Measurements from ENCODE around the gene TIMP2. TPM values are rescaled to one million over a fixed set of nuclear protein-coding genes. Genes with fewer than 3 reads are reported as not detected.

The TIMP2 gene
- polyA plus RNA-seq, 2 of the 4 experiments (the other 2 are of a cell fraction) = 68.1 to 166 TPM

DNA sequence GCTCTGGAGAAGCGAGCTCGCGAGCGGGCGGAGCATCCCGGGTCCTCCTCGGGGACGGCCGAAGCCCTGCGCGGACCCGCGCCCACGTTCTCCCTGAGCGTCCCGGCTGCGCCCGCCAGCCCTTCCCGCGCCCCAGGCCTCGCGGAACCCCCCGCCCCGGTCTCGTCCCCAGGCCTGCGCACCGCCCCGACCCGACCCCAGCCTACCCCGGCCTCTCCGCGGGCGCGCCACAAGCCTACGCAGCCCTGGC is 84.7 kb downstream of the TIMP2 start:
- Histone ChIP-seq H3K4me1 (peaks cover 24% of the 10 kb centered on the region), H3K4me2 (peak overlapping the region; percentile 96), H3K27ac (peak overlapping the region; percentile 92 to 94), H3K4me3 (peak overlapping the region; percentile 99), H3K9me3 (no peaks in the 10 kb centered on the region)
- FAIRE-seq (no peak), DNase-seq (ENCODE audit: low read depth in 1 of 2, low spot score in 1 of 2) (no peak), ATAC-seq (no peak; a peak in 1 of 6 replicates)
- POLR2A ChIA-PET = interaction anchor here (0.6 to 1.2 kb wide), 5 partner anchors 26 to 448 kb away, joined by 3 to 4 read pairs (median 3); partner anchors contain the start of gene CANT1
- TF ChIP-seq NPAS2 (CRISPR knock-in tag; IDR thresholded peaks at IDR 0.05; ENCODE audit: borderline replicate concordance) (peak; percentile 37; the same call in 1 of the 2 replicates), RARB (CRISPR knock-in tag; IDR thresholded peaks at IDR 0.05) (no peak), ZNF302 (CRISPR knock-in tag; IDR thresholded peaks at IDR 0.05) (no peak), PHF8 (IDR thresholded peaks at IDR 0.05; ENCODE audit: borderline replicate concordance, low read depth) (peak; percentile 73; the same call in 1 of the 2 replicates), MAFK (IDR thresholded peaks at IDR 0.05; ENCODE audit: partially characterized antibody) (no peak), ZFP36 (IDR thresholded peaks at IDR 0.05; ENCODE audit: borderline replicate concordance, partially characterized antibody) (no peak), MYC (IDR thresholded peaks at IDR 0.05; ENCODE audit: borderline replicate concordance, low read length) (no peak), NFE2L2 (conservative IDR thresholded peaks at IDR 0.05; ENCODE audit: low read length) (no peak; the same call in 1 of the 2 replicates), RCOR1 (IDR thresholded peaks at IDR 0.05; ENCODE audit: low read depth, low read length) (no peak), POLR2A (IDR thresholded peaks at IDR 0.05; ENCODE audit: low read length) (peak; percentile 39), HDAC2 (IDR thresholded peaks at IDR 0.05) (no peak), JUN (IDR thresholded peaks at IDR 0.05) (no peak), FOXS1 (CRISPR knock-in tag; IDR thresholded peaks at IDR 0.05) (no peak), EHF (CRISPR knock-in tag; IDR thresholded peaks at IDR 0.05) (no peak; the same call in 1 of the 2 replicates)
- TF ChIP-seq, protein P1, sequence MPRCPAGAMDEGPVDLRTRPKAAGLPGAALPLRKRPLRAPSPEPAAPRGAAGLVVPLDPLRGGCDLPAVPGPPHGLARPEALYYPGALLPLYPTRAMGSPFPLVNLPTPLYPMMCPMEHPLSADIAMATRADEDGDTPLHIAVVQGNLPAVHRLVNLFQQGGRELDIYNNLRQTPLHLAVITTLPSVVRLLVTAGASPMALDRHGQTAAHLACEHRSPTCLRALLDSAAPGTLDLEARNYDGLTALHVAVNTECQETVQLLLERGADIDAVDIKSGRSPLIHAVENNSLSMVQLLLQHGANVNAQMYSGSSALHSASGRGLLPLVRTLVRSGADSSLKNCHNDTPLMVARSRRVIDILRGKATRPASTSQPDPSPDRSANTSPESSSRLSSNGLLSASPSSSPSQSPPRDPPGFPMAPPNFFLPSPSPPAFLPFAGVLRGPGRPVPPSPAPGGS (IDR thresholded peaks at IDR 0.05) = peak; percentile 28; the same call in 1 of the 3 replicates
- TF ChIP-seq, protein P2, sequence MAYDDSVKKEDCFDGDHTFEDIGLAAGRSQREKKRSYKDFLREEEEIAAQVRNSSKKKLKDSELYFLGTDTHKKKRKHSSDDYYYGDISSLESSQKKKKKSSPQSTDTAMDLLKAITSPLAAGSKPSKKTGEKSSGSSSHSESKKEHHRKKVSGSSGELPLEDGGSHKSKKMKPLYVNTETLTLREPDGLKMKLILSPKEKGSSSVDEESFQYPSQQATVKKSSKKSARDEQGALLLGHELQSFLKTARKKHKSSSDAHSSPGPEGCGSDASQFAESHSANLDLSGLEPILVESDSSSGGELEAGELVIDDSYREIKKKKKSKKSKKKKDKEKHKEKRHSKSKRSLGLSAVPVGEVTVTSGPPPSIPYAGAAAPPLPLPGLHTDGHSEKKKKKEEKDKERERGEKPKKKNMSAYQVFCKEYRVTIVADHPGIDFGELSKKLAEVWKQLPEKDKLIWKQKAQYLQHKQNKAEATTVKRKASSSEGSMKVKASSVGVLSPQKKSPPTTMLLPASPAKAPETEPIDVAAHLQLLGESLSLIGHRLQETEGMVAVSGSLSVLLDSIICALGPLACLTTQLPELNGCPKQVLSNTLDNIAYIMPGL (CRISPR knock-in tag; IDR thresholded peaks at IDR 0.05; ENCODE audit: borderline replicate concordance) = no peak
- CTCF ChIA-PET = interaction anchor here (0.6 to 0.7 kb wide), 2 partner anchors 123 to 131 kb away, joined by 3 to 5 read pairs; no protein-coding TSS in a partner anchor
- WGBS (ENCODE audit: missing lambda C conversion rate) = 0% methylated on average over 11 of the region's 35 CpGs

DNA sequence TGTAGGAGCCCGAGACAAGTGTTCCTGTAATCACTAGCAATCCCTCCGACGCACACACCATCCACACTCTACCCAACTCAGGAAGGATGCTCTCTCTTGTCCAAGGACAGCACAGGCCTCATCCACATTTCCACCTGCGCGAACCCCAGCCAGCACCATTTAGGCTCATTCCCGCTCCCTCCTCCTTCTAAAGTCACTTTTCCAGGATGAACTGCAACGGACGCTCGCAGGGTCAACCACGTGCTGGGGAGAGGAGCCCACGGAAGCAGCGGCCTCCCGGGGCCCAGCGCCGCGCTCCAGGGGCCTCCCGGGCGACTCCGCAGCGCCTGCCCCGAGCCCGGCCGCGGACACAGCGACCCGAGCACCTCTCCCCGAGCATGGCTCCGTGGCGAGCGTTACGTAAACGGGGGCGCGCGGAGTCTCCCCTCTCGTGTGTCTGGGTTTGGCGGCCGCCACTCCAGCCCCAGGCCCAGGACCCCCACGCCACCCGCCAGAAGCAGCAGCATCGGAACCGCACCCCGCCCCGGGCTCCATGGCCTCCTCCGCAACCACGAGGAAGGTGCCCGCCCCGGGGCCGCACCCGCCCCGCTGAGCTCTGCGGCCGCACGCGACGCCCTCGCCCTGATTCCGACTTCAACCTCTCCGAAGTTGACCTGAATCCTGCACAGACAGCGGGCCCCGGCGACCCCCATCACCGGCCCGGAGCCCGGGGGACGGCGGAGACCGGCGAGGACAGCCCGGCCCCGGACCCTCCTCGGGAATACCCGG is 85.2 kb downstream of the TIMP2 start:
- CTCF ChIA-PET = interaction anchor here (0.6 to 0.7 kb wide), 2 partner anchors 124 to 131 kb away, joined by 3 to 5 read pairs; no protein-coding TSS in a partner anchor
- FAIRE-seq (no peak), ATAC-seq (peak; percentile 27 to 31), DNase-seq (ENCODE audit: low read depth in 1 of 2, low spot score in 1 of 2) (peak; percentile 51 to 58)
- peak overlapping the region; percentile 92 to 94 for H3K27ac ChIP-seq
- H3K9me3 ChIP-seq = no peaks in the 10 kb centered on the region
- H3K4me3 ChIP-seq = peak overlapping the region; percentile 99
- POLR2A ChIA-PET = interaction anchor here (0.6 to 1.2 kb wide), 4 partner anchors 26 to 447 kb away, joined by 3 to 4 read pairs (median 3); partner anchors contain the start of gene CANT1
- peak overlapping the region; percentile 96 for H3K4me2 ChIP-seq
- peaks cover 24% of the 10 kb centered on the region for H3K4me1 ChIP-seq
- WGBS (ENCODE audit: missing lambda C conversion rate) = 2% methylated on average over 23 of the region's 73 CpGs
- TF ChIP-seq, protein P3, sequence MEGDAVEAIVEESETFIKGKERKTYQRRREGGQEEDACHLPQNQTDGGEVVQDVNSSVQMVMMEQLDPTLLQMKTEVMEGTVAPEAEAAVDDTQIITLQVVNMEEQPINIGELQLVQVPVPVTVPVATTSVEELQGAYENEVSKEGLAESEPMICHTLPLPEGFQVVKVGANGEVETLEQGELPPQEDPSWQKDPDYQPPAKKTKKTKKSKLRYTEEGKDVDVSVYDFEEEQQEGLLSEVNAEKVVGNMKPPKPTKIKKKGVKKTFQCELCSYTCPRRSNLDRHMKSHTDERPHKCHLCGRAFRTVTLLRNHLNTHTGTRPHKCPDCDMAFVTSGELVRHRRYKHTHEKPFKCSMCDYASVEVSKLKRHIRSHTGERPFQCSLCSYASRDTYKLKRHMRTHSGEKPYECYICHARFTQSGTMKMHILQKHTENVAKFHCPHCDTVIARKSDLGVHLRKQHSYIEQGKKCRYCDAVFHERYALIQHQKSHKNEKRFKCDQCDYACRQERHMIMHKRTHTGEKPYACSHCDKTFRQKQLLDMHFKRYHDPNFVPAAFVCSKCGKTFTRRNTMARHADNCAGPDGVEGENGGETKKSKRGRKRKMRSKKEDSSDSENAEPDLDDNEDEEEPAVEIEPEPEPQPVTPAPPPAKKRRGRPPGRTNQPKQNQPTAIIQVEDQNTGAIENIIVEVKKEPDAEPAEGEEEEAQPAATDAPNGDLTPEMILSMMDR (IDR thresholded peaks at IDR 0.05) = no peak
- TF ChIP-seq RFX5 (IDR thresholded peaks at IDR 0.05) (no peak), MAZ (IDR thresholded peaks at IDR 0.05; ENCODE audit: borderline replicate concordance, low read depth, low read length) (no peak), JUN (IDR thresholded peaks at IDR 0.05) (no peak), HOXA7 (CRISPR knock-in tag; IDR thresholded peaks at IDR 0.05) (0 out of 2 replicates have a peak, but pooled peaks have one; percentile 21), CEBPB (IDR thresholded peaks at IDR 0.05) (no peak), KDM5A (IDR thresholded peaks at IDR 0.05) (no peak), POLR2AphosphoS2 (conservative IDR thresholded peaks at IDR 0.05; ENCODE audit: low read length) (no peak), RNF2 (IDR thresholded peaks at IDR 0.05; ENCODE audit: borderline replicate concordance, low read depth) (no peak), HOXB13 (CRISPR knock-in tag; IDR thresholded peaks at IDR 0.05; ENCODE audit: low read depth) (no peak), SMC3 (IDR thresholded peaks at IDR 0.05) (no peak), ZSCAN20 (CRISPR knock-in tag; IDR thresholded peaks at IDR 0.05) (no peak), KDM1A (IDR thresholded peaks at IDR 0.05; ENCODE audit: low read depth) (no peak), TP53 (CRISPR knock-in tag; IDR thresholded peaks at IDR 0.05) (0 out of 2 replicates have a peak, but pooled peaks have one; percentile 19), NR3C1 (IDR thresholded peaks at IDR 0.05) (no peak)
- TF ChIP-seq, protein P4, sequence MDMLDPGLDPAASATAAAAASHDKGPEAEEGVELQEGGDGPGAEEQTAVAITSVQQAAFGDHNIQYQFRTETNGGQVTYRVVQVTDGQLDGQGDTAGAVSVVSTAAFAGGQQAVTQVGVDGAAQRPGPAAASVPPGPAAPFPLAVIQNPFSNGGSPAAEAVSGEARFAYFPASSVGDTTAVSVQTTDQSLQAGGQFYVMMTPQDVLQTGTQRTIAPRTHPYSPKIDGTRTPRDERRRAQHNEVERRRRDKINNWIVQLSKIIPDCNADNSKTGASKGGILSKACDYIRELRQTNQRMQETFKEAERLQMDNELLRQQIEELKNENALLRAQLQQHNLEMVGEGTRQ (IDR thresholded peaks at IDR 0.05) = no peak
- TF ChIP-seq, protein P5, sequence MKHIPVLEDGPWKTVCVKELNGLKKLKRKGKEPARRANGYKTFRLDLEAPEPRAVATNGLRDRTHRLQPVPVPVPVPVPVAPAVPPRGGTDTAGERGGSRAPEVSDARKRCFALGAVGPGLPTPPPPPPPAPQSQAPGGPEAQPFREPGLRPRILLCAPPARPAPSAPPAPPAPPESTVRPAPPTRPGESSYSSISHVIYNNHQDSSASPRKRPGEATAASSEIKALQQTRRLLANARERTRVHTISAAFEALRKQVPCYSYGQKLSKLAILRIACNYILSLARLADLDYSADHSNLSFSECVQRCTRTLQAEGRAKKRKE (CRISPR knock-in tag; IDR thresholded peaks at IDR 0.05; ENCODE audit: low read depth) = no peak
